HepG2 (cell line): ENCODE results near the gene DGKD. TPM values are rescaled to one million over a fixed set of nuclear protein-coding genes. Genes with fewer than 3 reads are reported as not detected.
A peak's percentile ranks its signal among the peaks of the same experiment; 100 is the strongest.

Source experiments
- ATF1 ChIP-seq: IDR thresholded peaks from 2 replicates; pipeline ENCODE4 v1.6.1; 2016; ENCODE audit warnings: mild to moderate bottlenecking, control low read depth
- BRCA1 ChIP-seq: sonication (generic); formaldehyde crosslinking; IDR thresholded peaks from 2 replicates; pipeline ENCODE4 v1.4.0; 2020; ENCODE audit warnings: missing genetic modification reagents
- ETV5 ChIP-seq: IDR thresholded peaks from 2 replicates; pipeline ENCODE4 v1.6.1; 2018; ENCODE audit warnings: missing biosample characterization, missing genetic modification reagents, inconsistent platforms, borderline replicate concordance
- ETV6 ChIP-seq: sonication (generic); formaldehyde crosslinking; conservative IDR thresholded peaks from 2 replicates; pipeline ENCODE4 v1.4.0; 2020; ENCODE audit warnings: missing genetic modification reagents
- GATAD1 ChIP-seq: IDR thresholded peaks from 2 replicates; pipeline ENCODE4 v1.6.1; 2016; ENCODE audit warnings: missing genetic modification reagents, missing compliant biosample characterization
- HNRNPH1 ChIP-seq: fragments of 200-400 bp; formaldehyde crosslinking; optimal IDR thresholded peaks from 2 replicates; pipeline ENCODE3; 2017; ENCODE audit warnings: mild to moderate bottlenecking, low read depth, low read length
- NFYB ChIP-seq: sonication (generic); formaldehyde crosslinking; IDR thresholded peaks from 2 replicates; pipeline ENCODE4 v1.4.0; 2020; ENCODE audit warnings: missing genetic modification reagents
- NR2F1 ChIP-seq, 2 experiments: fragments of 450-650 bp in 1 of 2; formaldehyde crosslinking in 1 of 2; IDR thresholded peaks; 2 replicates each; pipeline versions ENCODE4 v1.5.0 to v1.6.1; 2016 to 2020; ENCODE audit warnings: mild to moderate bottlenecking in 1 of 2, missing compliant biosample characterization in 1 of 2, missing genetic modification reagents in 1 of 2, moderate library complexity in 1 of 2
- PRPF4 ChIP-seq: fragments of 200-400 bp; formaldehyde crosslinking; IDR thresholded peaks from 2 replicates; pipeline ENCODE4 v1.6.1; 2016; ENCODE audit warnings: low read length, low read depth; ENCODE audit not compliant: poor library complexity, severe bottlenecking
- RARA ChIP-seq: IDR thresholded peaks from 2 replicates; pipeline ENCODE4 v1.6.1; 2016; ENCODE audit warnings: missing genetic modification reagents, missing compliant biosample characterization
- SMYD3 ChIP-seq: sonication (generic); formaldehyde crosslinking; IDR thresholded peaks from 2 replicates; pipeline ENCODE4 v1.8.1; 2023; ENCODE audit warnings: mild to moderate bottlenecking, missing genetic modification reagents
- SRSF4 ChIP-seq: fragments of 200-400 bp; formaldehyde crosslinking; IDR thresholded peaks from one replicate; pipeline ENCODE4 v1.6.1; 2018; ENCODE audit warnings: mild to moderate bottlenecking, low read depth, low read length, moderate library complexity; ENCODE audit not compliant: poor library complexity, severe bottlenecking
- TCF7 ChIP-seq: sonication (generic); IDR thresholded peaks from 2 replicates; pipeline ENCODE4 v1.6.1; 2016; ENCODE audit warnings: antibody characterized with exemption, low read depth
- TEAD3 ChIP-seq: optimal IDR thresholded peaks from 2 replicates; pipeline ENCODE3; 2016; ENCODE audit warnings: borderline replicate concordance
- YEATS4 ChIP-seq: sonication (generic); formaldehyde crosslinking; IDR thresholded peaks from 2 replicates; pipeline ENCODE4 v1.4.0; 2020; ENCODE audit warnings: missing genetic modification reagents, borderline replicate concordance
- ZBTB7B ChIP-seq: sonication (generic); formaldehyde crosslinking; IDR thresholded peaks from 2 replicates; pipeline ENCODE4 v1.4.0; 2020; ENCODE audit warnings: missing genetic modification reagents
- ZNF143 ChIP-seq: sonication (generic); formaldehyde crosslinking; IDR thresholded peaks from 2 replicates; pipeline ENCODE4 v1.4.0; 2020; ENCODE audit warnings: missing genetic modification reagents
- ZNF17 ChIP-seq: sonication (generic); formaldehyde crosslinking; IDR thresholded peaks from 2 replicates; pipeline ENCODE4 v1.5.0; 2020; ENCODE audit warnings: mild to moderate bottlenecking, missing genetic modification reagents
- ZNF431 ChIP-seq: sonication (generic); formaldehyde crosslinking; IDR thresholded peaks from 2 replicates; pipeline ENCODE4 v1.9.0; 2022; ENCODE audit warnings: missing genetic modification reagents, low read depth, mild to moderate bottlenecking, borderline replicate concordance
- ZNF468 ChIP-seq: sonication (generic); formaldehyde crosslinking; IDR thresholded peaks from 2 replicates; pipeline ENCODE4 v1.8.0; 2022; ENCODE audit warnings: mild to moderate bottlenecking, moderate library complexity, missing genetic modification reagents
- ZNF546 ChIP-seq: sonication (generic); formaldehyde crosslinking; conservative IDR thresholded peaks from 2 replicates; pipeline ENCODE4 v1.8.1; 2023; ENCODE audit warnings: mild to moderate bottlenecking, missing genetic modification reagents
- ZNF567 ChIP-seq: sonication (generic); formaldehyde crosslinking; IDR thresholded peaks from 2 replicates; pipeline ENCODE4 v1.8.1; 2023; ENCODE audit warnings: mild to moderate bottlenecking, missing genetic modification reagents, borderline replicate concordance
- polyA plus RNA-seq, 8 experiments: library from polyadenylated mRNA; depleted of rRNA in 3 of 8; stranded (reverse) in 7 of 8; unstranded in 1 of 8; fragments of >200 nt; fragmentation: Illumina TruSeq in 4 of 8; extraction: Trizol in 4 of 8; gene quantifications; 2 replicates each; pipeline versions ENCODE4 v1.2.1 to v1.2.3, GENCODE V29; 2011 to 2016; ENCODE audit warnings: low read depth in 4 of 8, missing spikeins in 1 of 8, mixed read lengths in 1 of 8; ENCODE audit not compliant: insufficient read depth in 1 of 8
- total RNA-seq, 5 experiments: library from RNA; depleted of rRNA; stranded (reverse); fragments of >200 nt; fragmentation: Illumina TruSeq; extraction: Trizol; gene quantifications; 2 replicates each; pipeline ENCODE4 v1.2.3, GENCODE V29; 2016; ENCODE audit warnings: low read depth in 1 of 5
- TF ChIP-seq, protein P1 (sequence below): sonication (generic); formaldehyde crosslinking; IDR thresholded peaks from 2 replicates; pipeline ENCODE4 v1.8.0; 2022; ENCODE audit warnings: mild to moderate bottlenecking, missing genetic modification reagents, borderline replicate concordance
- TF ChIP-seq, protein P2 (sequence below): IDR thresholded peaks from 2 replicates; pipeline ENCODE4 v1.6.1; 2016; ENCODE audit warnings: mild to moderate bottlenecking

Gene DGKD
- total and polyA plus RNA-seq, 2 of the 13 experiments (the other 11 are each of a cell fraction or from before 2014, with no cell fraction given): 24.5 to 33.2 TPM

DNA sequence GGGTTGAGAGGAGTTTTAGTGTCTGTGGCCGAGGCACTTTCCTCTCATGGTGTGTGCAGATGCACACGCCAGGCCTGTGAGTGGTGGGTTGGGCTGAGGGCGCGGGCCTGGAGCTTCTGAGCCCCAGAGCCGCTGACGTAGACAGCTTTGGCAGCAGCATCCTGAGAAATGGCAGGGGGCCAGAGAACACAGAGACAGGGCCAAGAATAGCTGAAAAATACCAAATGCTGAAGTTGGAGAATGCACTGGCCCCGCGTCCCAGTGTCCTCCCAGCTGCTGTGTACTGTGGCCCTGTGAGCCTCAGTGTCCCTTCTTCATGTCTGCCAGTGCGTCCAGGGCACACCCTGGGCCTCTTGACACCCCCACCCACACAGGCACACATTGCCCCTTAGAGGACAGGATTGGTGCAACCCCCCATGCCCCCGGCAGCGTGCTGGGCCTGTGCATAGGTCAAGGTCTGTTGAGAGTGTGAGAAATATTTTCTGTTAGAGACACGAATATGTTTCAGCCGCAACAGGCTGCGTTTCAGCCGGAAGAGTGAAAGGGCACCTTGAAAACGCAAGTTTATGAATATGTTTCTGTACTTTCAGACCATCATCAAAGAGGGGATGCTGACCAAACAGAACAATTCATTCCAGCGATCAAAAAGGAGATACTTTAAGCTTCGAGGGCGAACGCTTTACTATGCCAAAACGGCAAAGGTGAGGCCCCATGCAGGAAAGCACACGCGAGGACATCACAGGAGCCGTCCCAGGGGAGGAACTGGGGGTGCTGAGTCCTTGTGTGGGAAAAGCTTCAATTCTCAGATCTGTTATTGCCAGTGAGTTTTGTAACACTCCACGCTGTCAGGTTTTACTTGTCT, 33.6 kb downstream of the DGKD start (continued):
- TF ChIP-seq ZNF17 (CRISPR knock-in tag): no peak
- TF ChIP-seq, protein P1, sequence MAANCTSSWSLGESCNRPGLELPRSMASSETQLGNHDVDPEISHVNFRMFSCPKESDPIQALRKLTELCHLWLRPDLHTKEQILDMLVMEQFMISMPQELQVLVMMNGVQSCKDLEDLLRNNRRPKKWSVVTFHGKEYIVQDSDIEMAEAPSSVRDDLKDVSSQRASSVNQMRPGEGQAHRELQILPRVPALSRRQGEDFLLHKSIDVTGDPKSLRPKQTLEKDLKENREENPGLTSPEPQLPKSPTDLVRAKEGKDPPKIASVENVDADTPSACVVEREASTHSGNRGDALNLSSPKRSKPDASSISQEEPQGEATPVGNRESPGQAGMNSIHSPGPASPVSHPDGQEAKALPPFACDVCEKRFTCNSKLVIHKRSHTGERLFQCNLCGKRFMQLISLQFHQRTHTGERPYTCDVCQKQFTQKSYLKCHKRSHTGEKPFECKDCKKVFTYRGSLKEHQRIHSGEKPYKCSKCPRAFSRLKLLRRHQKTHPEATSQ (CRISPR knock-in tag): 0 out of 2 replicates have a peak, but pooled peaks have one; percentile 20
- TF ChIP-seq NR2F1 (CRISPR knock-in tag; IDR thresholded peaks at IDR 0.05): peak; percentile 76 to 85
- no peak for TF ChIP-seq PRPF4
- TF ChIP-seq BRCA1: no peak
- TF ChIP-seq TEAD3 (CRISPR knock-in tag): peak; percentile 74
- TF ChIP-seq ZNF143 (CRISPR knock-in tag): no peak
- peak; percentile 84 for TF ChIP-seq RARA (CRISPR knock-in tag)
- TF ChIP-seq ZNF567 (CRISPR knock-in tag): no peak
- no peak for TF ChIP-seq ETV6
- TF ChIP-seq HNRNPH1: no peak
- no peak for TF ChIP-seq NFYB (CRISPR knock-in tag)
- no peak for TF ChIP-seq SMYD3 (CRISPR knock-in tag)
- 0 out of 2 replicates have a peak, but pooled peaks have one; percentile 16 for TF ChIP-seq GATAD1 (CRISPR knock-in tag)
- peak; percentile 65 for TF ChIP-seq YEATS4 (CRISPR knock-in tag)
- TF ChIP-seq ZNF546: no peak
- peak; percentile 45; the same call in 1 of the 2 replicates for TF ChIP-seq ETV5 (CRISPR knock-in tag)
- TF ChIP-seq ZBTB7B (CRISPR knock-in tag): peak; percentile 96
- TF ChIP-seq ATF1 (CRISPR knock-in tag): no peak
- no peak for TF ChIP-seq SRSF4
- TF ChIP-seq ZNF431 (CRISPR knock-in tag): no peak
- no peak for TF ChIP-seq ZNF468 (CRISPR knock-in tag)
- no peak; the same call in none of the 2 replicates for TF ChIP-seq TCF7
- TF ChIP-seq, protein P2, sequence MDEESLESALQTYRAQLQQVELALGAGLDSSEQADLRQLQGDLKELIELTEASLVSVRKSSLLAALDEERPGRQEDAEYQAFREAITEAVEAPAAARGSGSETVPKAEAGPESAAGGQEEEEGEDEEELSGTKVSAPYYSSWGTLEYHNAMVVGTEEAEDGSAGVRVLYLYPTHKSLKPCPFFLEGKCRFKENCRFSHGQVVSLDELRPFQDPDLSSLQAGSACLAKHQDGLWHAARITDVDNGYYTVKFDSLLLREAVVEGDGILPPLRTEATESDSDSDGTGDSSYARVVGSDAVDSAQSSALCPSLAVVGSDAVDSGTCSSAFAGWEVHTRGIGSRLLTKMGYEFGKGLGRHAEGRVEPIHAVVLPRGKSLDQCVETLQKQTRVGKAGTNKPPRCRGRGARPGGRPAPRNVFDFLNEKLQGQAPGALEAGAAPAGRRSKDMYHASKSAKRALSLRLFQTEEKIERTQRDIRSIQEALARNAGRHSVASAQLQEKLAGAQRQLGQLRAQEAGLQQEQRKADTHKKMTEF (CRISPR knock-in tag): peak; percentile 64; the same call in 1 of the 2 replicates
